ENCODE data around the gene C1GALT1. TPM values are rescaled to one million over a fixed set of nuclear protein-coding genes. Genes with fewer than 3 reads are reported as not detected.
A peak's percentile ranks its signal among the peaks of the same experiment; 100 is the strongest.

The C1GALT1 gene
- total RNA-seq, 1 experiment from 2014 or later, result 106 TPM

DNA sequence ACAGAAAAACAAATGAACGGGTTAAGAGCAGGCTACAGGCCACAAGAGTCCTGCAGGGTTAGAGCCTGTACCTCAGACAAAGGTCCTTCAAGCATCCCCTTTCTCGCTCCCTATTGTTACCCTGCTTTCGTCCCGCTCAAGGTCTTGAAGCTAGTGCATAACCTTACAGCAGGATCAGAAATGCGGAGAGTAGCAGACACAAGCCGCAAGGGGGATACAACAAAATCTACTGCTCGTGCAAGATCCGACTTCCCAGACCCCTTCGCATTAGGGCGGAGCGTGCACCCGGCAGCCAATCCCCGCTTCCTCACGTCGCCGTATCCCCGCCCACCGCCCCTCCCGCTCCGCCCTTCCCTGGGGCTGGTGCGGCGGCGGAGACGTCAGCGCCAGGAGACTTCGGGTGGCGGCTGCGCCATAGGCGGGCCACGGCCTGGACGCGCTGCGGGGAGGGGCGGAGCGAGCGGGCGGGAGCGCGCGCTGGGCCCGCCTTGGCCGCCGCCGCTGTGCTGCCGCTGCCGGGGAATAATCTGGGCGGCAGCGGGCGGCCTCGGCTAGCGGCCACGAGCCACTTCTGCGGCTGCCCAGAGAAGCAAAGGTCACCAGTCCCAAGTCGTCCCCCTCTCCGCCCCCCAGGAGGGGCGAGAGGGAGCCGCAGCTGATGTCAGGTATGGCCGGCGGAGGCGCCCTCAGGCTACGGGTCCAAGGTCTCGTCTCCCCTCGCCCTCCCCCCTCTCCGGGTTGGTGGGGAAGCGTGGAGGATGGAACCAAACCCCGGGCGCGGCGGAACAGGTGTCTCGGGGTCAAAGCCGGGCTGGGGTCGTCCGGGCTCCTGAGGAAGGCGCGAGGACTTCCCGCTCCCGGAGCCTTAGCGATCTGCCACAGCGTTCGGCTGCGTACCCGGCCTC is at the start of gene C1GALT1 (continued):
- TF ChIP-seq SOX15 (CRISPR knock-in tag; IDR thresholded peaks at IDR 0.05), result no peak
- no peak for TF ChIP-seq AR (CRISPR knock-in tag; IDR thresholded peaks at IDR 0.05)
- TF ChIP-seq TP53 (CRISPR knock-in tag; IDR thresholded peaks at IDR 0.05), result no peak
- TF ChIP-seq, protein P1, sequence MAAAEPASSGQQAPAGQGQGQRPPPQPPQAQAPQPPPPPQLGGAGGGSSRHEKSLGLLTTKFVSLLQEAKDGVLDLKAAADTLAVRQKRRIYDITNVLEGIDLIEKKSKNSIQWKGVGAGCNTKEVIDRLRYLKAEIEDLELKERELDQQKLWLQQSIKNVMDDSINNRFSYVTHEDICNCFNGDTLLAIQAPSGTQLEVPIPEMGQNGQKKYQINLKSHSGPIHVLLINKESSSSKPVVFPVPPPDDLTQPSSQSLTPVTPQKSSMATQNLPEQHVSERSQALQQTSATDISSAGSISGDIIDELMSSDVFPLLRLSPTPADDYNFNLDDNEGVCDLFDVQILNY (CRISPR knock-in tag; IDR thresholded peaks at IDR 0.05), result peak; percentile 63
- TF ChIP-seq, protein P2, sequence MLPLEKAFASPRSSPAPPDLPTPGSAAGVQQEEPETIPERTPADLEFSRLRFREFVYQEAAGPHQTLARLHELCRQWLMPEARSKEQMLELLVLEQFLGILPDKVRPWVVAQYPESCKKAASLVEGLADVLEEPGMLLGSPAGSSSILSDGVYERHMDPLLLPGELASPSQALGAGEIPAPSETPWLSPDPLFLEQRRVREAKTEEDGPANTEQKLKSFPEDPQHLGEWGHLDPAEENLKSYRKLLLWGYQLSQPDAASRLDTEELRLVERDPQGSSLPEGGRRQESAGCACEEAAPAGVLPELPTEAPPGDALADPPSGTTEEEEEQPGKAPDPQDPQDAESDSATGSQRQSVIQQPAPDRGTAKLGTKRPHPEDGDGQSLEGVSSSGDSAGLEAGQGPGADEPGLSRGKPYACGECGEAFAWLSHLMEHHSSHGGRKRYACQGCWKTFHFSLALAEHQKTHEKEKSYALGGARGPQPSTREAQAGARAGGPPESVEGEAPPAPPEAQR (CRISPR knock-in tag; IDR thresholded peaks at IDR 0.05), result 0 out of 2 replicates have a peak, but pooled peaks have one; percentile 21
- peak; percentile 66; the same call in 1 of the 2 replicates for TF ChIP-seq ETV6 (CRISPR knock-in tag; IDR thresholded peaks at IDR 0.05)
- TF ChIP-seq AFF4 (CRISPR knock-in tag; IDR thresholded peaks at IDR 0.05; ENCODE audit: borderline replicate concordance), result no peak
- TF ChIP-seq, protein P3, sequence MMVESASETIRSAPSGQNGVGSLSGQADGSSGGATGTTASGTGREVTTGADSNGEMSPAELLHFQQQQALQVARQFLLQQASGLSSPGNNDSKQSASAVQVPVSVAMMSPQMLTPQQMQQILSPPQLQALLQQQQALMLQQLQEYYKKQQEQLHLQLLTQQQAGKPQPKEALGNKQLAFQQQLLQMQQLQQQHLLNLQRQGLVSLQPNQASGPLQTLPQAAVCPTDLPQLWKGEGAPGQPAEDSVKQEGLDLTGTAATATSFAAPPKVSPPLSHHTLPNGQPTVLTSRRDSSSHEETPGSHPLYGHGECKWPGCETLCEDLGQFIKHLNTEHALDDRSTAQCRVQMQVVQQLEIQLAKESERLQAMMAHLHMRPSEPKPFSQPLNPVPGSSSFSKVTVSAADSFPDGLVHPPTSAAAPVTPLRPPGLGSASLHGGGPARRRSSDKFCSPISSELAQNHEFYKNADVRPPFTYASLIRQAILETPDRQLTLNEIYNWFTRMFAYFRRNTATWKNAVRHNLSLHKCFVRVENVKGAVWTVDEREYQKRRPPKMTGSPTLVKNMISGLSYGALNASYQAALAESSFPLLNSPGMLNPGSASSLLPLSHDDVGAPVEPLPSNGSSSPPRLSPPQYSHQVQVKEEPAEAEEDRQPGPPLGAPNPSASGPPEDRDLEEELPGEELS (CRISPR knock-in tag; IDR thresholded peaks at IDR 0.05), result peak; percentile 80
- no peak for TF ChIP-seq E2F4 (CRISPR knock-in tag; IDR thresholded peaks at IDR 0.05; ENCODE audit: borderline replicate concordance, low read depth)
- TF ChIP-seq, protein P4, sequence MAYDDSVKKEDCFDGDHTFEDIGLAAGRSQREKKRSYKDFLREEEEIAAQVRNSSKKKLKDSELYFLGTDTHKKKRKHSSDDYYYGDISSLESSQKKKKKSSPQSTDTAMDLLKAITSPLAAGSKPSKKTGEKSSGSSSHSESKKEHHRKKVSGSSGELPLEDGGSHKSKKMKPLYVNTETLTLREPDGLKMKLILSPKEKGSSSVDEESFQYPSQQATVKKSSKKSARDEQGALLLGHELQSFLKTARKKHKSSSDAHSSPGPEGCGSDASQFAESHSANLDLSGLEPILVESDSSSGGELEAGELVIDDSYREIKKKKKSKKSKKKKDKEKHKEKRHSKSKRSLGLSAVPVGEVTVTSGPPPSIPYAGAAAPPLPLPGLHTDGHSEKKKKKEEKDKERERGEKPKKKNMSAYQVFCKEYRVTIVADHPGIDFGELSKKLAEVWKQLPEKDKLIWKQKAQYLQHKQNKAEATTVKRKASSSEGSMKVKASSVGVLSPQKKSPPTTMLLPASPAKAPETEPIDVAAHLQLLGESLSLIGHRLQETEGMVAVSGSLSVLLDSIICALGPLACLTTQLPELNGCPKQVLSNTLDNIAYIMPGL (CRISPR knock-in tag; IDR thresholded peaks at IDR 0.05), result peak; percentile 92
- no peak for TF ChIP-seq FOXK1 (CRISPR knock-in tag; IDR thresholded peaks at IDR 0.05)
- TF ChIP-seq PRRX2 (CRISPR knock-in tag; IDR thresholded peaks at IDR 0.05), result no peak
- TF ChIP-seq ZBTB21 (CRISPR knock-in tag; IDR thresholded peaks at IDR 0.05; ENCODE audit: borderline replicate concordance), result no peak
- TF ChIP-seq CTCF (IDR thresholded peaks at IDR 0.05), result no peak
- no peak for TF ChIP-seq ZNF423 (CRISPR knock-in tag; IDR thresholded peaks at IDR 0.05)
- TF ChIP-seq, protein P5, sequence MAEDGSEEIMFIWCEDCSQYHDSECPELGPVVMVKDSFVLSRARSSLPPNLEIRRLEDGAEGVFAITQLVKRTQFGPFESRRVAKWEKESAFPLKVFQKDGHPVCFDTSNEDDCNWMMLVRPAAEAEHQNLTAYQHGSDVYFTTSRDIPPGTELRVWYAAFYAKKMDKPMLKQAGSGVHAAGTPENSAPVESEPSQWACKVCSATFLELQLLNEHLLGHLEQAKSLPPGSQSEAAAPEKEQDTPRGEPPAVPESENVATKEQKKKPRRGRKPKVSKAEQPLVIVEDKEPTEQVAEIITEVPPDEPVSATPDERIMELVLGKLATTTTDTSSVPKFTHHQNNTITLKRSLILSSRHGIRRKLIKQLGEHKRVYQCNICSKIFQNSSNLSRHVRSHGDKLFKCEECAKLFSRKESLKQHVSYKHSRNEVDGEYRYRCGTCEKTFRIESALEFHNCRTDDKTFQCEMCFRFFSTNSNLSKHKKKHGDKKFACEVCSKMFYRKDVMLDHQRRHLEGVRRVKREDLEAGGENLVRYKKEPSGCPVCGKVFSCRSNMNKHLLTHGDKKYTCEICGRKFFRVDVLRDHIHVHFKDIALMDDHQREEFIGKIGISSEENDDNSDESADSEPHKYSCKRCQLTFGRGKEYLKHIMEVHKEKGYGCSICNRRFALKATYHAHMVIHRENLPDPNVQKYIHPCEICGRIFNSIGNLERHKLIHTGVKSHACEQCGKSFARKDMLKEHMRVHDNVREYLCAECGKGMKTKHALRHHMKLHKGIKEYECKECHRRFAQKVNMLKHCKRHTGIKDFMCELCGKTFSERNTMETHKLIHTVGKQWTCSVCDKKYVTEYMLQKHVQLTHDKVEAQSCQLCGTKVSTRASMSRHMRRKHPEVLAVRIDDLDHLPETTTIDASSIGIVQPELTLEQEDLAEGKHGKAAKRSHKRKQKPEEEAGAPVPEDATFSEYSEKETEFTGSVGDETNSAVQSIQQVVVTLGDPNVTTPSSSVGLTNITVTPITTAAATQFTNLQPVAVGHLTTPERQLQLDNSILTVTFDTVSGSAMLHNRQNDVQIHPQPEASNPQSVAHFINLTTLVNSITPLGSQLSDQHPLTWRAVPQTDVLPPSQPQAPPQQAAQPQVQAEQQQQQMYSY (CRISPR knock-in tag; IDR thresholded peaks at IDR 0.05), result peak; percentile 82

All from WTC11 (cell line).